SW 1271 (cell line): Measurements from ENCODE around the gene PIK3C2G.
"Not testable (repeated sequence)": the region's sequence is repeated elsewhere in the genome, so short reads cannot be mapped to it uniquely, and the experiment has no call there.

ENCODE experiments used
- DNase-seq, 2 experiments: peaks; one replicate each; lab custom pipeline; 2025; lab: John Stamatoyannopoulos, UW

The PIK3C2G gene, protein sequence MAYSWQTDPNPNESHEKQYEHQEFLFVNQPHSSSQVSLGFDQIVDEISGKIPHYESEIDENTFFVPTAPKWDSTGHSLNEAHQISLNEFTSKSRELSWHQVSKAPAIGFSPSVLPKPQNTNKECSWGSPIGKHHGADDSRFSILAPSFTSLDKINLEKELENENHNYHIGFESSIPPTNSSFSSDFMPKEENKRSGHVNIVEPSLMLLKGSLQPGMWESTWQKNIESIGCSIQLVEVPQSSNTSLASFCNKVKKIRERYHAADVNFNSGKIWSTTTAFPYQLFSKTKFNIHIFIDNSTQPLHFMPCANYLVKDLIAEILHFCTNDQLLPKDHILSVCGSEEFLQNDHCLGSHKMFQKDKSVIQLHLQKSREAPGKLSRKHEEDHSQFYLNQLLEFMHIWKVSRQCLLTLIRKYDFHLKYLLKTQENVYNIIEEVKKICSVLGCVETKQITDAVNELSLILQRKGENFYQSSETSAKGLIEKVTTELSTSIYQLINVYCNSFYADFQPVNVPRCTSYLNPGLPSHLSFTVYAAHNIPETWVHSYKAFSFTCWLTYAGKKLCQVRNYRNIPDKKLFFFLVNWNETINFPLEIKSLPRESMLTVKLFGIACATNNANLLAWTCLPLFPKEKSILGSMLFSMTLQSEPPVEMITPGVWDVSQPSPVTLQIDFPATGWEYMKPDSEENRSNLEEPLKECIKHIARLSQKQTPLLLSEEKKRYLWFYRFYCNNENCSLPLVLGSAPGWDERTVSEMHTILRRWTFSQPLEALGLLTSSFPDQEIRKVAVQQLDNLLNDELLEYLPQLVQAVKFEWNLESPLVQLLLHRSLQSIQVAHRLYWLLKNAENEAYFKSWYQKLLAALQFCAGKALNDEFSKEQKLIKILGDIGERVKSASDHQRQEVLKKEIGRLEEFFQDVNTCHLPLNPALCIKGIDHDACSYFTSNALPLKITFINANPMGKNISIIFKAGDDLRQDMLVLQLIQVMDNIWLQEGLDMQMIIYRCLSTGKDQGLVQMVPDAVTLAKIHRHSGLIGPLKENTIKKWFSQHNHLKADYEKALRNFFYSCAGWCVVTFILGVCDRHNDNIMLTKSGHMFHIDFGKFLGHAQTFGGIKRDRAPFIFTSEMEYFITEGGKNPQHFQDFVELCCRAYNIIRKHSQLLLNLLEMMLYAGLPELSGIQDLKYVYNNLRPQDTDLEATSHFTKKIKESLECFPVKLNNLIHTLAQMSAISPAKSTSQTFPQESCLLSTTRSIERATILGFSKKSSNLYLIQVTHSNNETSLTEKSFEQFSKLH (N-terminal part only)

DNA sequence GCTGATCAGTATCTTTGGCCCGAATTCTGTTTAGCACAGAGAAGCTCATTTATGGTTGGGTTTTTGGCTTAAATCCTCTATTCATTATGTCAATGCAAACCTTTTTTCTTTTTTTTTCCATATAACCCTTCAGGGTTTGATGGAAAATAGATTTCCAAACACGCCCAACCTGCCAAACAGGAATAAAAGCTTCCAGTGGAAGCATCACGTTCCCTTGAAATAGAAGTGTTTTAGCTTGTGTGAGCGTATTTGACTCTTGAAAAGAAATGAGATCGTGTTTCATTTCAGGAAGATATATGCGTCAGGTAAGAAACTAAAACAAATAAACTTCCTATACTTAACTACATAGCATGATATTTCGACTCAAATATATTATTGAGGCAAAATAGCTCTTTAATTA, at the start of gene PIK3C2G:
PIK3C2G (plus strand) TSS at position 246 of the 400 bp plus-strand sequence. CDS start 20,564 bp downstream, outside the sequence.
- DNase-seq: no peak

DNA sequence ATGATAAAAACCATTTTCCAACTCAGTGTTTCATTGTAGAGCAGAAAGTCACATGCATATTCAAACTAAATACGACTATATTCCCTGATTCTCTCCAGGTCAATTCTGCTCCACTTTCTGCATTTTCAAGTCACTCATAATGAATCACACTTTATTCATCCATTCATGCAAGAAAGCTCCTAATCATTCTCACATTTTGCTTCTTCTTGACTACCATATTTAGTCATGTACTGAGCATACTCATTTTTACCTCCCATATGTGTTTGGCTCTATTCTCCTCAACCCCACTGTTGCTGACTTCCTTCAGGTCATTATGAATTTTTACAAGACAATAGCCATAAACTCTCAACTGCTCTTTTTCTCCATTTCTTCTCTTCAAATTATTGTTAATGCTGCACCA, 43.4 kb upstream of the PIK3C2G start:
- no peak for DNase-seq

DNA sequence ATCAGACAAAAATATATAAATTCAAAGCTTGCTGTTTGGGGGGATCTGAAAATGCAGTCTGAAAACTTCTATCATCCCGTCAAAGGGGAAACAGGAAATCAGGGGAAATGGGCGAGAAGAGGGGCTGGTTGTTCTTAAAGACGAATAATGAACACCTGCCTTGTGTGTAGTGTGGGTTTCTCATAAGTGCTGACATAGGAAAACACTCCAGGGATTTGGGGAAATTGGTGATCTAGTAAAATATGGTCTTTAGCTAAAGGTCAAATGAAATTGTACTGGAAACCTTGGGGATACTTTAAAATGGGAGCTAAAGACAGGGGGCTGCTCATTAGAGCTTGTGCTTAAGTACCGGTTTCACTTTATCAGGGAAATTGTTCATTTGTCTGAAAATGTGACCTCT, 39.6 kb upstream of the PIK3C2G start:
- no peak for DNase-seq

DNA sequence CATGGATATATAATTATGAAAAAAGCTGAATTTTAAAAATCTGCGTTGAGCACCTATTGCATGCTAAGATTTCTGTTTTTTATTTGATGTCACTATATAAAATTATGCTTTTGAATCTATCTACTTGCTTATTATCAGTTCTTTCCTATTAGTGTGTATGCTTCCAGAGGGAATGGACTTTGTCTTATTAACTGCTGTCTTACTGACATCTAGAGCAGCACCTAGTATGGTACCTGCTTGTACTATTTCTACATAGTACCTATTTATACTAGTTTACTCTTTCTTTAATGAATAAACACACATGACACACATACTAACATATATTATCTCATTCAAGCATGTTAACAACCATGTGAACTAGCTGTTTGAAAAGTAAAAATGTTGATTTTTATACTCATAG, 38.6 kb upstream of the PIK3C2G start:
- no peak for DNase-seq

DNA sequence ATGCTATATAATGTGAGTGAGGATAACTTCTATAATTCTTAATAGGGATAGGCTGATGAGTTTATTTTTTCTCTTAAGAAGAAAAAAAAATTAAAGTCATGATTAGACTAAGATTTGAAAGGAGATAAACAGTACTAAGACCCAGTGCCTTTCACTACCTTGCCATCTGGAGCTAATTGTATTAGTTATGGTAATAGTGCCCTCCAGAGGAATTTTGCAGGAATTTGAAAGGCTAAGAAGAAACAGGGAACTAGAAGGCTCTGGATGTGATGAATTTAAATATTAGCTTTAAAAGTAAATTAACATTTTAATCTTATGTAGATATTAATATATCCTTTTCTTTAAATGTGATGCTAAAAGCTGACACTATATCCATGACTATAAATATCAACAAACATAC, 36.6 kb upstream of the PIK3C2G start:
- DNase-seq: peak in 1 of 2 experiments; percentile 52

DNA sequence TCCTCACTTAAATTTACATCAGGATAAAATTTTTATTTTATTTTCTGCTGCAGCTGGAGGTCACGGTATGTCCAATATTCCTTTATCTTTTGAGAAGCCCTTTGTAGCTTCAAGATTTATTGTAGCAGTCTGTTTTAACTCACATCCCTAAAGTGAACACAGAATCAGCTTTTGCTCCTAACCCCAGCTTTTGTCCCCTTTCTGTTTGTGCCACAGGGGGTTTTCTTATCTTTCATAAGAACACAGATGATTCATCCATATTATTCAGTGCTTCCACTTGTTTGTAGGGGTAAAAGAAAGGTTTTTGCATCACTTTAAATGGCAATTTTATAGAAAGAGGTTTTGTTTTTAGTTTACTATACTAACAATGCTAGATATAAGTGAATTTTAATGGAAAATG, 21.8 kb upstream of the PIK3C2G start:
- no peak for DNase-seq

DNA sequence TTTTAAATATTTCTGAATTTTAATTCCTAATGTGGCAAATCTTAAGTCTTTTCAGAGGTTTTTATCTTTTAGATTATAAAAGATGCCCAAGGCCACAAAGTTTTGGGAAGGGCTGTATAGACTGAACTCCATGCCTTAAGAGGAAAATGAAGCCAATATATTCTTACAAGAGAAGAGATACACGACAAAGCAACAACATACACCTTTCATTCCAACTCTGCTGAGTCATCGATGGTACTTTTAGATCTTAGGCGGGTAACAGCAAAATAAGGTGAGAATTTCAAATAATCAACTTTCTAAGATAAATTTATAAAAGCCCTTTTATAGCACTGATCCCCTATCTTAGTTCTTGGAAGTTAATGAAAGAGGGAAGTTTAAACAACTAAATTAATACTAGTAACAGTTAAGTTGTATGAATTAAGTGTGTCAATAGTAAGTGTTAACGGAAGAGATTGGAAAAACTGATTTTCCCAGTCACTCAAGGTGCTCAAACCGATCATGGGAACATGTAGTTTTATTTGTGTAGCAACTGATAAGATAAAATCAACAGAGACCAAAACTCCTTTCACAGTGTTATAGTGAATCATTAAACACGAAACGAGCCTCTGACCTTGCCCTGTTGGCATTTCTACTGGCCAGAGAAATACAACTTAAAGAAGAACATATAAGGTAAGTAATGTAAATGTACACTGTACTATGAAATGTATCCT, 18.8 kb upstream of the PIK3C2G start:
- no peak for DNase-seq

DNA sequence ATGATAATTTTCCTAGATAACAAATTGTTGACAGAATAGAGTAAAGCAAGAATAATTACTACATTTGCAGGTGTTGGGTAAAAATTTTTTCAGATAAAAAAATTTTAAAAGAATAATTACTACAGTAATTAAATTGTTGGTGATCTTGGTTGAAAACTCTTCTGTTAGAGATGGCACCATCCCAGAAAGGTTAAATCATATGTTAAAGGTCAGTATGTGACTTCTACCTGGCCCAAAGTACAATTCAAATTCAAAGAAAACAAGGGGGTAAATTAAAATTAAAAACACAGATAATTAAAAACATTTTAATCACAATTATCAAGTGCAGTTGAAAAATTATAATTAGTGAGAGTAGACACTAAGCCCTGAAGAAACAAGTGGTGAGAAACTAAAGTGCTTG, 18.1 kb upstream of the PIK3C2G start:
- DNase-seq: no peak

DNA sequence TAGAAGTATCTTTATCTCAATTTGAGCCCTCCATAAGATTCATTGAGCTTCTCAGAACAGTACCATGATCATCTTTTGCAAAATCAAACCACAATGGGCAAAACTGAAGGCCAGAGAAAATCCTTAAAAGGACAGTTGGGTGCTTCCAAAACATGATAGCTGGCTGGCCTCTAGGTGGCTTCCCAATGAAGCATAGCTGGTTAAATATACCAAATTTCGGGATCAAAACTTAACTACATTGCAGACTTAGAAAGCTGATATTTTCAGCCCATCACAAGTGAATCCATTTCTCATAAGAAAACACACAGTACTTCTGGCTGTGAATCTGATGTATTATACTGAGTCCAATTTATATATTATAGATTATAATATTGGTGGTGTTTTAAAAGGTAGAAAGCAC, 15.3 kb upstream of the PIK3C2G start:
- peak in 1 of 2 experiments; percentile 19 for DNase-seq

DNA sequence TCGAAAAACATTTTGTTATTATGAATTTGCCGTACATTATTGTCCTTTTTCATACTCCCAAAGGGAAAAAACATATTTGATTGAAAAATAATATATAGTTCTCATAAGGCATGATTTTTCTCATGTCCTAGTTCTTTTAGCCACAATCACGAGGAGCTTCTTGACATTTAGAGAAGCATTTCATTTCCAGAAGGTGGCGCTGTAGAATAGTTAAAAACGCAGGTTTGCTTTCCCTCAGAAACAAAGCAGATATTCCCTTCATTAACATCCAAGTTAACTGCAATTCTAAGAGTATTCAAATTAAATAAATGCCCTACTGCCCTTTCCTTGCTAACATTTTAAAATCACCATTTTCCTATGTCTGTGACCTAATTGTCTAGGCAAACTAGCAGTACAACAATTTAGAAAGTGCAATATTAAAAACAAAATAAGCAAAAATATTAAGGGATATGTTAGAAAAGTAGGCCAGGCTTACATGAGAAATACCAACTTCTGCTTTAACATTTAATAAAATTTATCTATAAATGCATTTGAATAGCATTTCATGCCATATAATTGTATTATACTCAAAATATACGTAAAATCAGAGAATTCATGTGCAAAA, 10.9 kb upstream of the PIK3C2G start:
- peak; percentile 20 to 75 for DNase-seq

DNA sequence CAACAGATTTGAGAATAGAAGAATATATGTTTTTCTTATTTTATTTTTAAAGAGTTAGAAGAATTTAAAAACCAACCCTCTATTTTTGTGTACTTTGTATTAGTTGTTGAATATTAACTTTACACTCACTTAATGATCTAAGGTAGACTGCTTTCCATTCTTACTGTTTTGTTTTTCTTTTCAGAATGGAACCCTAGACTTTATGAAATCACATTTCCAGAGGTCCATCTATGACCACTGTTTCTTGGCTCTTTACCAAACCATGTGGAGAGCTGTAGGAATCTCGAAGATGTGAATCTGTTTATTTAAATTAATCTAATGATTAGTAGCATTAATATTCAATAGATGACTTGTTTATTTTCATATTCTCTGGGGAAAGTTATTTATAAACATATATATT, 7.2 kb upstream of the PIK3C2G start:
- DNase-seq: no peak

DNA sequence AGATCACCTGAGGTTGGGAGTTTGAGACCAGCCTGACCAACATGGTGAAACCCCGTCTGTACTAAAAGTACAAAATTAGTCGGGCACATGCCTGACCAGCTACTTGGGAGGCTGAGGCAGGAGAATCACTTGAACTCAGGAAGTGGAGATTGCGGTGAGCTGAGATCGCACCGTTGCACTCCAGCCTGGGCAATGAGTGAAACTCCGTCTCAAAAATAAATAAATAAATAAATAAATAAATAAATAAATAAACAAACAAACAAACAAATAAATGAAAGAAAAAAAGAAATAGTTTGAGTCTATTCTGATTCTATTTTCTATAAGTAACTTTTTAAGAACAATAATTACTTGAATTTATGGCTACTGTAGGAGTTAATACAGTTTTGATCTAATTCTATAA, 6.3 kb upstream of the PIK3C2G start:
- not testable (repeated sequence) for DNase-seq

DNA sequence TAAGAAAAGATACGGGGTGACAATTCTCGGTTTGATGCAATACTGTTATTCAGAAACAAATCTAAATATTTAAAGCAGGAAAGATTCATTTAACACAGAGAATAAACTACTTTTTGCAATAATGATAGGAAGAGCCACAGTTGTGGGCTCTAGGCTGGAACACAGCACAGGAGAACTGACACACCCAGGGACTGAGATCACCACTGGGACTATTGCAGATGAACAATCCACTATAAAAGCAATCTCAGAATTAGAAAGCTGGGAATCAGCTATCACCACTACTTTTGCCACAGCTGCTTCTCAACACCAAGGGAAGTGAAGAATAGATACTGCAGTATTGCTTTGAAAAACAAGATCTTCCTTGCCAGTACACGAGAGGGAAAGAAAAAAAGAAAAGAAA, 4.1 kb upstream of the PIK3C2G start:
- no peak for DNase-seq

DNA sequence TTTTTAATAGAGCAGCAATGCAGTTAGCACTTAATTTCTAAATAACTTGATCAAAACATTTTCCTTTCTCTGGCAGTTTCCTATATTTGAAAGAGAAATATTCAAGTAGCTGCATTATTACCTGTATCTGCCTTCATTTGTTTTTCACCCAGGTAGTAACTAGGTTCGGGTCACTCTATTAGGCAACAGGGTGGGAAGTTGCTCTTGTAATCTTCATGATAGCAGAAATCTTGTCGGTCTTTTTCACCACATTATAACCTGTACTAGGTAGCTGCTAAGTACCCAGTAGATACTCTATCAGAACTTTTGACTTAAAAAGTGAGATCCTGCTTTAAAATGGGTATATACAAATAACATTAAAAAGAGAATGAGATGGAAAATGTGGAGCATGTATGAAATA, 2.4 kb upstream of the PIK3C2G start:
- no peak for DNase-seq

DNA sequence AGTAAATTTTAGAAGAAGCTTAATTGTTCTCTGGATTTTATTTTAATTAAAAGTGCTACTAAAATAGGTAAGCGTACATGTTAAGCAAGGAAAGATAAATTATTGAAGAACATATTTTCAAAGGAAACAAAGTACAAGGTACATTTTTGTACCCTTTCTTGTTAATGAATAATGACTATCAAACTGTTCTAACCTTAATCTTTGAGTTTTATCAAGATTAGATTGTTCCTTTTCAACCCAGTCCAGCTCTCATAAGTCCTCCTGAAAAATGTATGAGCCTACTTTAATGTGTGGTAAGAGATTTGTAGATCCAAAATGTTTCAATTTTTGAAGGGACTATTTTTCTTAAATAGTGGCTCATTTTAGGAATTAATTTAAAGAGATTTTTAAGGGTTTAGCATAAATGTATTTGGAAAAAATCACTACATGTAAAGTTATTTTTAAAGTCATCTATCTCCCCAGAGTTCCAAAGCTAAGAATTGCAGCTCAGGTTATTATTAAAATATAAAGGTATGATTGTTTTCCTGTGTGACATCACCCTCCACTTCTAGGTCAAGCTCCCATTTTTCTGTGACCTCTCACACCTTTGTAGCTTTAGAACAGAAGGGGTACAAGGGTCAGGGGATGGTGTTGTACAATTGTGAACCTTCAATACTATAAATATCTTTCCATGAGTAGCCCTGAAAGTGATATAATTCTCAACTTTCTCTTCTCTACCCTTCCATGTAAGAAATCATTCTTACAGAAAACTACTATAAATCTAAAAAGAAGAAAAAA, 1.2 kb upstream of the PIK3C2G start:
- no peak for DNase-seq

DNA sequence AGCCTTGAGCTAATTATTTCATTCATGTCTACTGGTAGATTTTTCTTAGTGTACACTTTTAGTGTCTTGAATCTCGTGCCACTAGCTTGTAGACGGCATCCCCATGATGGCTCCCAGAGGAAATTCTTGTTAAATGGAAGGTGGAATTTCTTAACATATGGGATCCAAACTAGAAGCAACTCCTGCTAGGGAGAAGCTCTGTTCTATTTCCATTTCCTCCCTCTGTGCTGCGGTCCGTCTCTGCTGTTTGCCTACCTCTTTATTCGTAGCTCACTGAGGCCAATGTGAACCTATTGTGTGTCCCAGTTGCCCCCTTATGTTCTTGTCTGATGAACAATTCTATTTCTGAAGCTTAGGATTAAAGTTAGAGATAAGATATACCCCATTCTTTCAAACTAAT, 588 bp downstream of the PIK3C2G start:
- no peak for DNase-seq

DNA sequence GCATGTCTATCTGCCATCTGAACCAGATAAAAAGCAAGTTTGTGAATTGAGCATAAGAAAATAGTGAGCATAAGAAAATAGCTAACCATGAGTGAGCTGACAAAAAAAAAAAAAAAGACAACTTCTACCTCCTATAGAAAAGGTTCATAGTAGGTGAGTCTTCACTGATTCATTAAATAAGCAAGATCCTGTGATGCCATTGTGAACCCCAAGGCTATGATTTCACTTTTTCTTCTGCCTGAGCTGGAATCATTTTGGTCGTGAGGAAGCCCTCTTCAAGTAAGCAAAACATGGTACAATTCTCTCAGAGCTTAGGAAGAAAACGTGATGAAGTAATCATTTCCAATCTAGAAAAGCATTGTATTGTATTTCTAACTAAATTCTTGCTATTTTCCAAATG, 1.2 kb downstream of the PIK3C2G start:
- no peak for DNase-seq

DNA sequence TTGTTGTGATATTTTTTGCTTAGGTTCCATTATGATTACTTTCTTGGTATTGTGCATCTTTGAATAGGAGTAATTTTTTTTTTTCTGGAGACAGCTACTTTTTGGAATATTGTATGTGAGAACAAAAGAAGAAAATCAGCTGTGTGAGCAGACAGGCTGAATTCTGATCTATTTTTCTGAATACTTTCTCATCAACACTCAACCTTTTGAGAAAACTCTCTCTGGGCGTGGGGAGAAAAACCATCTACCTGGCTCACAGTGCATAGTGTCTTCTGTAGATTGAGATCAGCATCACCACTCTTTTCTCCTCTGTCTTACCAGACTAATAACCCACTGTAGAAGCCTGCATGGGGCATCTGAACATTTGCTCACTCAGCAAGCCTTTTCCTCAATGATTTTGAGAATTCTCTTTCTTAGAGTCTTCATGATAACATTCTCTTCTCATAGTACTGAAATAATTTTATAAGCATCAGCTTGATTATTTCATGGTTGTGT, 3.3 kb downstream of the PIK3C2G start:
- no peak for DNase-seq

DNA sequence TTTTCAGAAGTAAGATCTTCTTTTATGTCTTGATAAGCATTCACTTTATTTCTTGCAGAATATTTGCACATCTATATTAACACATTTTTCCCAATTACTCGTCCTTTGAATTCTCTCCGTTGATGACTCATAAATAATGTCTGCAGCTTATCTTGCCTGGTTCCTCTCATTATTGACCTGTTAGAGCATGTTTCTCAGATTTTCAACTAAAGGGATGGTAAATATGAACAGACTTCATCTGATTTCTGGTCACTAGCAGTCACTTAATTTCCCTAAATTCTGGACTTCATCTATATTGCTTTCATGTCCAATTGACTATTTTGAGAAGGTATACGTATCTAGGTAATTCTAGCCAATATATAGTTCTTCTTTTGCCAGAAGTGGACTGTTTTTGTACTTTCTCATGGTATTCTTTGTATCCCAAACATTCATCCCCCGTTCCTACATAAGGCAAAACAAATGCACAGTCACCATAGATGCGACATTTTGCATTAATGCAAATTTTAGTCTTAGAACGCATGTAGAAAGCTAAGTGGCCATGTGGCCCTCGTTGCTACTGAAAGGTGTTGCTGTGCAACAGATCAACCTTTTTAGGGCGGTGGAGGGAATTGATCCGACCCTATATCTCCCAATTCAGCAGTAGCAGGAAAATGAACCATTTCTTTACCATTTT, 6.2 kb downstream of the PIK3C2G start:
- DNase-seq: no peak
